PFSK-1 (cell line): ENCODE measurements around the gene AK2.

Experiments used
- POLR2AphosphoS5 ChIP-seq: IDR thresholded peaks from 2 replicates; pipeline ENCODE4 v1.6.1; 2012; ENCODE audit warnings: low read depth, mild to moderate bottlenecking, control low read depth, low read length, moderate library complexity
- REST ChIP-seq, 2 experiments: IDR thresholded peaks; 2 replicates each; pipeline versions ENCODE4 v1.6.1 to v1.8.0; 2011 to 2012; ENCODE audit warnings: low read depth in 2 of 2, low read length in 2 of 2, control low read depth in 1 of 2, inconsistent platforms in 1 of 2, mild to moderate bottlenecking in 1 of 2, moderate library complexity in 1 of 2; ENCODE audit not compliant: insufficient read depth in 1 of 2
- SIN3A ChIP-seq: IDR thresholded peaks from 2 replicates; pipeline ENCODE4 v1.6.1; 2012; ENCODE audit warnings: mild to moderate bottlenecking, low read length, moderate library complexity, borderline replicate concordance; ENCODE audit not compliant: insufficient read depth
- TAF1 ChIP-seq: IDR thresholded peaks from 2 replicates; pipeline ENCODE4 v1.6.1; 2012; ENCODE audit warnings: low read length, control low read depth, borderline replicate concordance; ENCODE audit not compliant: insufficient read depth

- TF ChIP-seq REST (IDR thresholded peaks at IDR 0.05; ENCODE audit: insufficient read depth in 1 of 2, low read depth in 2 of 2, low read length in 2 of 2) (no peak), POLR2AphosphoS5 (no peak), SIN3A (no peak), TAF1 (no peak)
These were observed 19.7 kb upstream of the AK2 start for GRCh38 chr1:33056426-33056825.
